Activated CD8-positive, alpha-beta memory T cell treated with anti-CD3 and anti-CD28 coated beads, Interleukin-2, amount 50 U/mL, for 4 hours (primary cell): ENCODE results near the gene OSCAR.

Experiments
- DNase-seq: peaks from one replicate; pipeline ENCODE4 v3.0.0-alpha.2; 2020

Gene OSCAR

GRCh38 chr19:54081032-54081431 lies 19.6 kb downstream of the OSCAR start, which contains the start of gene TARM1:
TARM1 (minus strand) TSS chr19:54081365; CDS start chr19:54081340, 25 bp downstream.
- no peak for DNase-seq

GRCh38 chr19:54077334-54077733 lies 23.3 kb downstream of the OSCAR start:
- no peak for DNase-seq

- no peak for DNase-seq
Measured at GRCh38 chr19:54074851-54075250, 25.8 kb downstream of the OSCAR start.

- DNase-seq, result no peak
Measured at GRCh38 chr19:54073829-54074228, 26.8 kb downstream of the OSCAR start.

- DNase-seq, result no peak
Measured at GRCh38 chr19:54069470-54069869, 31.1 kb downstream of the OSCAR start.

- no peak for DNase-seq
Measured at GRCh38 chr19:54063350-54064116, 37.1 kb downstream of the OSCAR start, which contains the start of gene VSTM1. VSTM1 (minus strand) TSS chr19:54063897; CDS start chr19:54063777, 120 bp downstream.

- no peak for DNase-seq
Measured at GRCh38 chr19:54062643-54063042, 38.0 kb downstream of the OSCAR start.

- no peak for DNase-seq
Measured at GRCh38 chr19:54047616-54048015, 53.0 kb downstream of the OSCAR start.

GRCh38 chr19:54045771-54046170 lies 54.8 kb downstream of the OSCAR start:
- no peak for DNase-seq
